AG20443 (cell line): ENCODE results near the gene HPSE2.

Source experiments
- DNase-seq: peaks from one replicate; pipeline ENCODE4 v3.0.0; 2012; ENCODE audit warnings: low spot score, mixed read lengths

The HPSE2 gene

GRCh38 chr10:98617906-98618520 is 617.6 kb downstream of the HPSE2 start:
- DNase-seq = no peak

GRCh38 chr10:98613446-98613845 is 622.2 kb downstream of the HPSE2 start:
- no peak for DNase-seq

- DNase-seq = no peak
These were observed 624.2 kb downstream of the HPSE2 start for GRCh38 chr10:98611436-98611835.

- DNase-seq = no peak
These were observed 624.8 kb downstream of the HPSE2 start for GRCh38 chr10:98610836-98611235.

- no peak for DNase-seq
These were observed 625.4 kb downstream of the HPSE2 start for GRCh38 chr10:98610301-98610700.

GRCh38 chr10:98609265-98609664 is 626.4 kb downstream of the HPSE2 start:
- no peak for DNase-seq

GRCh38 chr10:98608411-98608810 is 627.2 kb downstream of the HPSE2 start:
- peak; percentile 20 for DNase-seq

GRCh38 chr10:98602224-98602623 is 633.4 kb downstream of the HPSE2 start:
- DNase-seq = no peak

- DNase-seq = no peak
These were observed 636.5 kb downstream of the HPSE2 start for GRCh38 chr10:98599032-98599610.

- DNase-seq = no peak
These were observed 639.2 kb downstream of the HPSE2 start for GRCh38 chr10:98596404-98596803.

GRCh38 chr10:98589691-98590090 is 646.0 kb downstream of the HPSE2 start:
- no peak for DNase-seq

GRCh38 chr10:98589007-98589406 is 646.6 kb downstream of the HPSE2 start:
- peak; percentile 25 for DNase-seq

- no peak for DNase-seq
These were observed 648.4 kb downstream of the HPSE2 start for GRCh38 chr10:98587156-98587837.

- no peak for DNase-seq
These were observed 649.6 kb downstream of the HPSE2 start for GRCh38 chr10:98586096-98586495.

GRCh38 chr10:98582363-98582762 is 653.3 kb downstream of the HPSE2 start:
- DNase-seq = no peak

GRCh38 chr10:98577578-98577977 is 658.1 kb downstream of the HPSE2 start:
- DNase-seq = no peak

- no peak for DNase-seq
These were observed 658.5 kb downstream of the HPSE2 start for GRCh38 chr10:98577168-98577567.

GRCh38 chr10:98576096-98576495 is 659.6 kb downstream of the HPSE2 start:
- DNase-seq = no peak

GRCh38 chr10:98572594-98572993 is 663.1 kb downstream of the HPSE2 start:
- no peak for DNase-seq

- no peak for DNase-seq
These were observed 664.8 kb downstream of the HPSE2 start for GRCh38 chr10:98570834-98571233.

GRCh38 chr10:98569853-98570252 is 665.8 kb downstream of the HPSE2 start:
- DNase-seq = no peak

GRCh38 chr10:98568551-98568950 is 667.1 kb downstream of the HPSE2 start:
- DNase-seq = no peak

GRCh38 chr10:98567391-98568133 is 668.1 kb downstream of the HPSE2 start:
- no peak for DNase-seq
